Right cardiac atrium (tissue), 5 donors: ENCODE results near the gene PRKCA. TPM values are rescaled to one million over a fixed set of nuclear protein-coding genes. Genes with fewer than 3 reads are reported as not detected.

ENCODE experiments used
- ATAC-seq, 2 donors: fragments of 200-7000 bp; cut with Tn5 transposase; one replicate each; pipeline versions ENCODE4 v1.8.0 to v1.9.1; 2020; ENCODE audit warnings: moderate library complexity in 2 of 2, mild to moderate bottlenecking in 1 of 2
- DNase-seq, 3 donors: peaks; one replicate each; pipeline ENCODE4 v3.0.0-alpha.2; 2020
- H3K27ac ChIP-seq: one replicate; pipeline ENCODE4 v1.5.1; 2013; ENCODE audit warnings: mild to moderate bottlenecking, low read length, control low read depth, moderate library complexity
- H3K27me3 ChIP-seq: one replicate; pipeline ENCODE4 v1.6.1; 2013; ENCODE audit not compliant: control insufficient read depth, insufficient read depth
- H3K4me1 ChIP-seq: one replicate; pipeline ENCODE4 v1.6.1; 2013; ENCODE audit warnings: low read length; ENCODE audit not compliant: control insufficient read depth, insufficient read depth
- H3K4me3 ChIP-seq: one replicate; pipeline ENCODE4 v1.5.1; 2013; ENCODE audit warnings: low read length, control low read depth
- H3K9me3 ChIP-seq: one replicate; pipeline ENCODE4 v1.6.1; 2013; ENCODE audit warnings: low read length; ENCODE audit not compliant: control insufficient read depth
- WGBS: extraction: QIAGEN DNeasy Blood & Tissue Kit; methylation state at CpG from one replicate; pipeline ENCODE4 v1.1.7; 2013; 5-methylcytosine and 5-hydroxymethylcytosine counted together
- intact Hi-C, 4 donors: fragments of 100-400 bp; cut with DNase I; formaldehyde crosslinking; loops; one replicate each; pipeline versions ENCODE4 v1.11.0 to v1.14.0; 2022 to 2023
- polyA plus RNA-seq: library from polyadenylated mRNA; stranded (reverse); fragments of 200-250 nt; gene quantifications from one replicate; pipeline ENCODE4 v1.2.3, GENCODE V29; 2013
- total RNA-seq, 4 donors: library from RNA; stranded (reverse); fragmentation: NEBNext Ultra II Directional; extraction: Animal tissue kit (Norgen Biotek cat#: 25700); gene quantifications; one replicate each; pipeline ENCODE4 v1.2.1, GENCODE V29; 2021
- donor health status: healthy with polysubstance abuse.
- donor health status: DM: no; HTN: yes; CAD: no.
- donor health status: DM: no; HTN: no; CAD: no.
- donor health status: DM: no; HTN: yes; CAD: no; lungs with severe emphysema.
- donor health status: DM: yes; HTN: yes; CAD: no.

The PRKCA gene
- total and polyA plus RNA-seq, 5 donors, result 2.2 to 8.0 (median 6.8) TPM

DNA sequence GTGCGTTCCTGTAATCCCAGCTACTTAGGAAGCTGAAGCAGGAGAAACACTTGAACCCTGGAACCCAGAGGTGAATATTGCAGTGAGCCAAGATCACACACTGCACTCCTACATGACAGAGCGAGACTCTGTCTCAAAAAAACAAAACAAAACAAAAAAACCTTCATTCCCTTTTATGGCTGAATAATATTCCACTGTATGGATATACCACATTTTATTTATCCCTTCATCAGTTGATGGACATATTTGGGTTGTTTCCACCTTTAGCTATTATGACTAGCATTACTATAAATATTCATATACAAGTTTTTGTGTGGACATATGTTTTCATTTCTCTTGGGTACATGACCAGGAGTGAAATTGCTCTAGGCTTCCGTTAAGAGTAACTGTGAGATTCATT lies 30.9 kb upstream of the PRKCA start:
- Histone ChIP-seq H3K4me3 (no peak overlapping the region), H3K27me3 (no peaks in the 10 kb centered on the region), H3K27ac (no peak overlapping the region), H3K9me3 (no peaks in the 10 kb centered on the region), H3K4me1 (no peaks in the 10 kb centered on the region)
- 95% methylated on average over 3 of the region's 3 CpGs for WGBS
- ATAC-seq (no peak), DNase-seq (no peak)
- intact Hi-C loops, result no loop called here

DNA sequence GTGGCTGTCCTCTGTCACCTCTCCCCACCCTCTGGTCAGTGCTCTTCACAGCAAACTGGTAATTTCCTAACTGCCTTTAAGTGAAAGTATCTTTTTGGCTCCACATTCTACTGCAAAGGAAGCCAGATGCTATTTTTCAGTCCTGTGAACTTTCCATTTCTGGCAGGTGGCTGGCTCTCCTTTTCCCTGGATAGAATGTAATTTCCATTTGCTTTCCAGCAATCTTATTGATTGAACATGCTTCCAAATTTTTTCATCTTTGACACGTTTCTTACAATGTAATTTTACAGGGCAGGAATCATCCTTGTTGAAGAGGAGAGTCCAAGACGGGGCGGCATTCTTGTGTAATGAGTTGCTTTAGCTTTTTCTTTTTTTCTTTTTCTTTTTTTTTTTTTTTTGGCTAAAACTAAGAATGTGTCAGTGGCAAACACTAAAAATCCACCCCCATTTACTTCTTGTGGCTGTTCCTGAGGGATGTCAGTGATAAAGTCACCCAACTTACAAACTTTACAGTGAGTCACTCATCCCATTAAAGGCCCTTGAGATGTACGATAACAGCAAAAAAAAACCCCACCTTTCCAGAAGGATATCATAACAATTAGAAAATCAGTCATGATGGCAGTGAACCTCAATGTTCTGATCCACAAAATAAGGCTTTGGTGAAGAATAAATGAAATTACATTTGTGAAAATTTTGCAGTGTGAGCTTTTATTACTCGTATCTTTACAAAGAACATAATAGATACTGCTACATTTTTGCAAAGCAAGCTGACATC lies 29.4 kb upstream of the PRKCA start:
- intact Hi-C loops, result no loop called here
- ATAC-seq, result peak; percentile 33 to 50
- Histone ChIP-seq H3K4me1 (no peaks in the 10 kb centered on the region), H3K9me3 (no peaks in the 10 kb centered on the region), H3K4me3 (no peak overlapping the region), H3K27ac (no peak overlapping the region), H3K27me3 (no peaks in the 10 kb centered on the region)
- WGBS, result 50% methylated on average over 5 of the region's 5 CpGs
- no peak for DNase-seq

DNA sequence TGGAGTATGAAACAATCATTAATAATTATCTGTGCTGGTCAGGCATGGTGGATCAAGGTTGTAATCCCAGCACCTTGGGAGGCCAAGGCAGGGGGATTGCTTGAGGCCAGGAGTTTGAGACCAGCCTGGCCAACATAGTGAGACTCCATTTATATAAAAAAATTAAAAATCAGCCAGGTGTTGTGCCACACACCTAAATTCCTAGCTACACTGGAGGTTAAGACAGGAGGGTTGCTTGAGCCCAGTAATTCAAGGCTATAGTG lies 28.9 kb upstream of the PRKCA start:
- intact Hi-C loops, result no loop called here
- Histone ChIP-seq H3K4me1 (no peaks in the 10 kb centered on the region), H3K4me3 (no peak overlapping the region), H3K27me3 (no peaks in the 10 kb centered on the region), H3K9me3 (no peaks in the 10 kb centered on the region), H3K27ac (no peak overlapping the region)
- ATAC-seq (no peak), DNase-seq (no peak)

DNA sequence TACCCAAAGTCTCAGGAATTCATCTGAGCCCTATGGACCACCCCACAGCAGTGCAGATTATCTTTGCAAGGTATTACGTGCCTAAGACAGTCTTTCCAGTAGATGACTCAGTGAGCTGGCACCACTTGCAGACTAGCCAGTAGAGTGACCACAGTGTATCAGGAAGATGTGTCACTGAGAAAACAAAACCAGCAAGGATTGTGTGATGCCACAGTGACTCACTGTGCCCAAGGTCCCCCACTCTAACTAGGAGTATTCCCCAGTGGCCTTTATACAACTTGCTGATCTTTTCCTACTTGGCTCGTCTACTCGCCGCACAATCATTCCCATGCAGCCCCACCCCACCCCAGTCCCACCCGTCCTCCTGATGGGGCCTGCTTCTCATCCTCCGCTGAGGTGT lies 26.8 kb upstream of the PRKCA start:
- peak in 1 of 3 donors; percentile 22 for DNase-seq
- H3K9me3 ChIP-seq, result no peaks in the 10 kb centered on the region
- H3K27me3 ChIP-seq, result no peaks in the 10 kb centered on the region
- H3K4me1 ChIP-seq, result no peaks in the 10 kb centered on the region
- intact Hi-C loops, result no loop called here
- WGBS, result 65% methylated on average over 6 of the region's 6 CpGs
- ATAC-seq, result peak; percentile 22 to 82
- no peak overlapping the region for H3K4me3 ChIP-seq
- no peak overlapping the region for H3K27ac ChIP-seq

DNA sequence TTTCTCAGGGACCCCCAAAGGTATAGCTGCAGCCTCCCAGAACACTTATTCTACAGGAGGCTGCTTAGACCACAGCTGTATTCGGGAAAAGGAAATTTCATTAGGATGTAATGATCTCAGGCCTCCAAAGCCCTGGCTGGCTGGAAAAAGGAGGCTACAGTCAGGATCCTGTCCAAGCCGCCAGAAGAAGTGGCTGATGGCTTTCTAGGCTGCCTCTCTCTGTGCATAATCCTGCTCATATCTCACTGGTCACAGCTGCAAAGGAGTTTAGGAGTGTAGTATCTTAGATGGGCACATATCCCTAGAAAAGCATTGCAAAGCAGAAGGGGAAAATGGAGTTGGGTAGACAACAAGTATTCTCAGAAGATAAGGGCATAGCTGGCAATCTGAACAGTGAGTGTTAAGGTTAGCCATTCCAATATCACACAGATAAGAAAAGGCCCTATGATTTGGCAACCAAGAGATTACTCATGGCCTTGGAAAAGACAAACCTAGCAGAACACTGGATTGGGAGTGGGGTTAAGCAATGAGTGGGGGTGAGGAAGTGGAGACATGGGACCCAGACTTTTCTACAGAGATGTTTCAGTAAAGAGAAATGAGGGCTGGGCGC lies 26.0 kb upstream of the PRKCA start:
- H3K4me3 ChIP-seq, result no peak overlapping the region
- ATAC-seq, result peak; percentile 47 to 59
- 66% methylated on average over 3 of the region's 3 CpGs for WGBS
- no peaks in the 10 kb centered on the region for H3K27me3 ChIP-seq
- no peak overlapping the region for H3K27ac ChIP-seq
- DNase-seq, result no peak
- intact Hi-C loops, result no loop called here
- H3K4me1 ChIP-seq, result no peaks in the 10 kb centered on the region
- H3K9me3 ChIP-seq, result no peaks in the 10 kb centered on the region

DNA sequence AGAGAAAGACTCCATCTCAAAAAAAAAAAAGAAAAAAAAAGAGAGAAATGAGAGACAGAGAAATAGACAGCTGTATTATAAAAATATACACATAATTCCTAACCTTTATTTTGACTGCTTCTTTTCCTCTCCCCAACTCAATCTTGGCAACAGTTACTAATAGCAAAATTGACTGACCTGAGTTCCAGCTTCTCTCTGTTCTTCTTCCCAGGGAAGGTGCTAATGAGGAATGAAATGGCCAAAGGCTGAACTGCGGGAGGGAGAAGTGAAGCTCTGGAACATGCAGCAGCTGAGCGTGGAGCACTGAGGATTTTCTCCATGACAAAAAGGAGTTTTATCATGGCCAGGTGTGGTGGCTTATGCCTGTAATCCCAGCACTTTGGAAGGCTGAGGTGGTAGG lies 25.2 kb upstream of the PRKCA start:
- intact Hi-C loops, result no loop called here
- DNase-seq (no peak), ATAC-seq (no peak)
- Histone ChIP-seq H3K27ac (no peak overlapping the region), H3K27me3 (no peaks in the 10 kb centered on the region), H3K4me1 (no peaks in the 10 kb centered on the region), H3K4me3 (no peak overlapping the region), H3K9me3 (no peaks in the 10 kb centered on the region)
- WGBS, result 91% methylated on average over 2 of the region's 2 CpGs

DNA sequence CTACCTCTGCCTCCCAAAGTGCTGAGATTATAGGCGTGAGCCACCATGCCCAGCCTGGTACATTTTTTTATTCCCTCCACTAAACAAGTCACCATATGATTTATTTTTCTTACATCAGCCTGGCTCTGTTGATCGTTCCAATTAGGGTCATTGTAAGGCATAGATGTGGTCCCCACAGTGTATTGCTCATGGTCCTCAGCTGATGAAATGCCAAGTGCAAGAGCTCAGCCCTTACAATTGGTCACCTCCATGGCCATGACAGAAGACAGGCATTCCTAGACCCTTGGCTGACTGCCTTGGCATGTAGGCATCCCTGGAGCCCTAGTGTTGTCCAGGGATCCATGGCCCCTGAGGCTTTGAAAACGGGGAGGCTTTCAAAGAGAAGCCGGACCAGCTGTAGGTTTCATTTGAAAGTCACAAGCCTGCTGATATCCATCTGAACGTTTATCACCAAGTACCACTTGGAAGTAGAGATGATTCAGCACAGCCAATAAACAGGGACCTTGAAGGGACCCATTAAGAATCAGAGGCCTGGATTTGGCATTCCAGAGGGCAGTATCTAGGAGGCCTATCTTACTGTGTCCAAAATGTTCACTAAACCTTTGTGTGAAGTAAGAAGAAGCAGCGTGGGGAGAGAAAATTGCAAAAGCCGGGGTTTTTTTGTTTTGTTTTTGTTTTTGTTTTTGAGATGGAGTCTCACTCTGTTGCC lies 20.6 kb upstream of the PRKCA start:
- Histone ChIP-seq H3K9me3 (no peaks in the 10 kb centered on the region), H3K27ac (no peak overlapping the region), H3K4me3 (no peak overlapping the region), H3K4me1 (no peaks in the 10 kb centered on the region), H3K27me3 (no peaks in the 10 kb centered on the region)
- DNase-seq, result no peak
- 86% methylated on average over 7 of the region's 7 CpGs for WGBS
- intact Hi-C loops, result no loop called here
- no peak for ATAC-seq

DNA sequence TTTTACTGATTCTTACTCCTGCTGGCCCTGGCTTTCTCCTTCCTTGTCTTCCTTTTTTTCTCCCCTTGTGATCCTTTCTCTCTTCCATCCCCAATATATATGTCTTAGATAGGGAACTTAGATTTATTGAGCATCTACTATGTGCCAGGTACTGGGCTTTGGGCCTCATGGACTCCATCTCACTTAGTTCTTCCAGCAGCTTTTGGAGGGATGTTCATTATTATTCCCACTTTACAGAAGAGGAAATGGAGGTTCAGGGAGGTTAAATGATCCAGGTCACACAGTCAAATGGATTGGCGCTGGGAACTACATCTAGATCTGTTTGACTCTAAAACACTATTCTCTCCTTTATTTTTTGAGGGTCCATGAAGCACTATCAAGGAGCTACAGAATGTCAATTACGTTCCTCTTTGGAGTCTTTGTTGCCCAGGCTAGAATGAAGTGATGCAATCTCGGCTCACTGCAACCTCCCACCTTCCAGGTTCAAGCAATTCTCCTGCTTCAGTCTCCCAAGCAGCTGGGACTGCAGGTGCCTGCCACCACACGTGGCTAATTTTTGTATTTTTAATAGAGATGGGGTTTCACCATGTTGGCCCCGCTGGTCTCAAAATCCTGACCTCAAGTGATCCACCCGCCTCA lies 19.0 kb upstream of the PRKCA start:
- H3K27me3 ChIP-seq, result no peaks in the 10 kb centered on the region
- H3K4me1 ChIP-seq, result no peaks in the 10 kb centered on the region
- no peaks in the 10 kb centered on the region for H3K9me3 ChIP-seq
- WGBS, result 86% methylated on average over 6 of the region's 6 CpGs
- H3K4me3 ChIP-seq, result no peak overlapping the region
- no peak overlapping the region for H3K27ac ChIP-seq
- ATAC-seq (no peak), DNase-seq (no peak)
- intact Hi-C loops, result no loop called here

DNA sequence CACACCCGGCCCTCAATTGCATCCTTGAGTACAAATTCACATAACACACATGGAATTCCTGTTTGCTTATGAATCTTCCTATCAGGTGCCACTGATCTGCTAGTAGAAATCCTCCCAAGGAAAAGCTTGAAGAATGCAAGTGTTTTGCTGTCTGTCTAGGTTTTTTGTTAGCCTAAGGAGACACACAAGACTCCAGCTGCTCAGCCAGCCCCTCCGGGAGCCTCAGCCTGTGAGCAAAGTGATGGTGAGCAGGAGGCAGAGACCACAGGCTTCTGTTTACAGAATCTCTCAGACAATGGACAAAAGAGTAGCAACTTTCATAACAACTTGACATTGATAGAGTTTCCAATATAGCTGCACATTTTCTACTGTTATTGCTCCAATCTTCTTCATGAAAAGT lies 18.4 kb upstream of the PRKCA start:
- no peak overlapping the region for H3K27ac ChIP-seq
- H3K9me3 ChIP-seq, result no peaks in the 10 kb centered on the region
- H3K4me1 ChIP-seq, result no peaks in the 10 kb centered on the region
- H3K4me3 ChIP-seq, result no peak overlapping the region
- no peaks in the 10 kb centered on the region for H3K27me3 ChIP-seq
- no peak for ATAC-seq
- 73% methylated on average over 2 of the region's 2 CpGs for WGBS
- intact Hi-C loops, result no loop called here
- no peak for DNase-seq

DNA sequence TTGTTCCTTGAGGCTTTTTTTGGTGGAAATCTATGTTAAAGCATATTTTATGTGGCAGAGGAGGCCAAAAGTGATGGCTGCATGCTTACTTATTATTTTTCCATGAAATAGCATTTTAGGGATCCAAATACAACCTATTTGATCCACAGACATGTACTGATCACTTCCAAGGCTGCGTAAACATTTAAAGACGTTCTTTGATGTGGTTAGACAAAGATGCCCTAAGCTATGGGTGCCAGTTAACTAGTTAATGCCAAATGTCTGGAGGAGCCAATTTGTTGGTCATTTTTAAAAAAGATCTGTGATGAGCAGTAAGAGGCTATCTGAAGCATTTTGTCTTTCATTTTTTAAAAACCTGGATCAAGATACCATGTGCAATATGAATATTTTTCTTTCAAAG lies 17.3 kb upstream of the PRKCA start:
- no peaks in the 10 kb centered on the region for H3K27me3 ChIP-seq
- no peak overlapping the region for H3K4me3 ChIP-seq
- H3K27ac ChIP-seq, result no peak overlapping the region
- no peak for ATAC-seq
- intact Hi-C loops, result no loop called here
- DNase-seq, result no peak
- WGBS, result 87% methylated on average over 2 of the region's 2 CpGs
- H3K4me1 ChIP-seq, result no peaks in the 10 kb centered on the region
- no peaks in the 10 kb centered on the region for H3K9me3 ChIP-seq

DNA sequence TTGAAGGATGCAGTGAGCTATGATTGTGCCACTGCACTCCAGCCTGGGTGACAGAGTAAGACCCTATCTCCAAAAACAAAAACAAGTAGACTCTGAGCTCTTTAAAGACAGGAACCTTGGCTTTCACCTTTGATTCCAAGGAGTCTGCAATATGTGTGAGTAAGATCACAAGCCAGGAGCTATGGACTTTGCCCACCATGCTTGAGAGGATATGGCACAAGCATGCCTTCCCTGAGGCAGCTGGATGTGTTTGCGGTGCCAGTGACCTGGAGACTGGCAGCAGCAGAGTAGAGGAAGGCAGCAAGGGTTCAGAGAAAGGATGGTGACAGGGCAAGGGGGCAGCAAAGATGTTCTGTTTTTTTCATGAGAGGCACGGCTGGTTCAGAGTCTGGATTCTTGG lies 14.5 kb upstream of the PRKCA start:
- ATAC-seq (no peak), DNase-seq (no peak)
- intact Hi-C loops, result no loop called here
- Histone ChIP-seq H3K4me1 (no peaks in the 10 kb centered on the region), H3K9me3 (no peaks in the 10 kb centered on the region), H3K27ac (no peak overlapping the region), H3K4me3 (no peak overlapping the region), H3K27me3 (no peaks in the 10 kb centered on the region)
- 96% methylated on average over 2 of the region's 2 CpGs for WGBS
